Adrenal gland (tissue), 5 donors: ENCODE results near the gene NAP1L1.

Experiments
- POLR2A ChIP-seq, 2 donors: fragments of 450-650 bp; IDR thresholded peaks; one replicate each; pipeline ENCODE4 v1.6.1; 2017; ENCODE audit warnings: antibody characterized with exemption in 2 of 2, mild to moderate bottlenecking in 2 of 2, moderate library complexity in 1 of 2
- TF ChIP-seq, protein P1 (sequence below), 6 experiments: fragments of 450-650 bp in 4 of 6; fragments of 200-600 bp in 2 of 6; sonication (generic) in 1 of 6; IDR thresholded peaks; 1 replicate in 5 of 6; 2 replicates in 1 of 6; pipeline versions ENCODE4 v1.5.1 to v1.8.0; 2016 to 2021; ENCODE audit warnings: antibody characterized with exemption in 6 of 6, mild to moderate bottlenecking in 2 of 6, moderate library complexity in 1 of 6
- donor health status: DM: no; HTN: no; CAD: no.

DNA sequence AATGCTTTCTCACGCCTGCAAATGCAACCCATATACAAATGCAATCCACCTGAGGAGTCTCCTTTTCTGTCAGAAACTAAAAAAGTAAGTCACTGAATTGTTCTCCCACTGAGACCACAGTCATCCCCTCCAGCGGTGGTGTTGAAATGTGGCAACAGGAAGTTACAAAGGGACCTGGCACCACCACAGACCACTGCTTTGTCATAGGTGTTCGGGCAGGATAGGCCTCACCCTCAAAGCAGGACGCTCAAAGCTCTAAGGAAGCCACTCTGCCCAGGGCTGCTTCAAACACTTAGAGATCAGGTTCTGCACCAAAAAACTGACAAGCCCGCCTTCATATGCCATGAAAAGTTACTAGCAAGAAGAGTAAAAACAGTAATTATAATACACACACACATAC lies 64.2 kb downstream of the NAP1L1 start:
- TF ChIP-seq, protein P1, sequence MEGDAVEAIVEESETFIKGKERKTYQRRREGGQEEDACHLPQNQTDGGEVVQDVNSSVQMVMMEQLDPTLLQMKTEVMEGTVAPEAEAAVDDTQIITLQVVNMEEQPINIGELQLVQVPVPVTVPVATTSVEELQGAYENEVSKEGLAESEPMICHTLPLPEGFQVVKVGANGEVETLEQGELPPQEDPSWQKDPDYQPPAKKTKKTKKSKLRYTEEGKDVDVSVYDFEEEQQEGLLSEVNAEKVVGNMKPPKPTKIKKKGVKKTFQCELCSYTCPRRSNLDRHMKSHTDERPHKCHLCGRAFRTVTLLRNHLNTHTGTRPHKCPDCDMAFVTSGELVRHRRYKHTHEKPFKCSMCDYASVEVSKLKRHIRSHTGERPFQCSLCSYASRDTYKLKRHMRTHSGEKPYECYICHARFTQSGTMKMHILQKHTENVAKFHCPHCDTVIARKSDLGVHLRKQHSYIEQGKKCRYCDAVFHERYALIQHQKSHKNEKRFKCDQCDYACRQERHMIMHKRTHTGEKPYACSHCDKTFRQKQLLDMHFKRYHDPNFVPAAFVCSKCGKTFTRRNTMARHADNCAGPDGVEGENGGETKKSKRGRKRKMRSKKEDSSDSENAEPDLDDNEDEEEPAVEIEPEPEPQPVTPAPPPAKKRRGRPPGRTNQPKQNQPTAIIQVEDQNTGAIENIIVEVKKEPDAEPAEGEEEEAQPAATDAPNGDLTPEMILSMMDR (IDR thresholded peaks at IDR 0.05): no peak
- no peak for TF ChIP-seq POLR2A (IDR thresholded peaks at IDR 0.05)
